ENCODE results near the gene PCAT6.
"Not testable (repeated sequence)": the region's sequence is repeated elsewhere in the genome, so short reads cannot be mapped to it uniquely, and the experiment has no call there.

The PCAT6 gene

GRCh38 chr1:202810615-202811295 lies at the start of gene PCAT6:
PCAT6 (plus strand) TSS chr1:202810954.
- DNase-seq: peak; percentile 87

GRCh38 chr1:202762019-202762418 lies 48.7 kb upstream of the PCAT6 start:
- DNase-seq: no peak

- DNase-seq: no peak
Observed at GRCh38 chr1:202765721-202766120, 45.0 kb upstream of the PCAT6 start.

GRCh38 chr1:202770135-202770534 lies 40.6 kb upstream of the PCAT6 start:
- no peak for DNase-seq

- no peak for DNase-seq
Observed at GRCh38 chr1:202781180-202781579, 29.6 kb upstream of the PCAT6 start.

DNA sequence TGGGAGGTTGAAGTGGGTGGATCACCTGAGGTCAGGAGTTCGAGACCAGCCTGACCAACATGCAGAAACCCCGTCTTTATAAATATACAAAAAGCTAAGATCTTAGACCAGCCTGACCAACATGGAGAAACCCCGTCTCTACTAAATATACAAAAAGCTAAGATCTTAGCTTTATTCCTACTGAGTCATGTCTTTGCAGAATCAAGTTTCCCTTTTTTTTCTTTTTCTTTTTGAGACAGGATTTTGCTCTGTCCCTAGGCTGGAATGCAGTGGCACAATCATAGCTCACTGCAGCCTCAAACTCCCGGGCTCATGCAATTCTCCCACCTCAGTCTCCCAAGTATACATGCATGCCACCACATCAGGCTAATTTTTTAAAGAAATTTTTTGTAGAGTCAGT lies 23.9 kb upstream of the PCAT6 start:
- DNase-seq: no peak

GRCh38 chr1:202788800-202789199 lies 22.0 kb upstream of the PCAT6 start:
- DNase-seq: no peak

GRCh38 chr1:202791077-202791747 lies 19.5 kb upstream of the PCAT6 start:
- DNase-seq: no peak

- no peak for DNase-seq
Observed at GRCh38 chr1:202794051-202794740, 16.6 kb upstream of the PCAT6 start.

DNA sequence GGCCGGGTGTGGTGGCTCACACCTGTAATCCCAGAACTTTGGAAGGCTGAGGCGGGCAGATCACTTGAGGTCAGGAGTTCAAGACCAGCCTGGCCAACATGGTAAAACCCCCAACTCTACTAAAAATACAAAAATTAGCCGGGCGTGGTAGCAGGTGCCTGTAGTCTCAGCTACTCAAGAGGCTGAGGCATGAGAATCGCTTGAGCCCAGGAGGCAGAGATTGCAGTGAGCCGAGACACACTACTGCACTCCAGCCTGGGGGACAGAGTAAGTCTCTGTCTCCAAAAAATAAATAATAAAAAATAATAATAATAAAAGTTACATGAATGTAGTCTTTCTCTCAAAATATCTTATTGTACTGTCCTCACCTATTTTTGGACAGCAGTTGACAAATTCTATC lies 15.8 kb upstream of the PCAT6 start:
- not testable (repeated sequence) for DNase-seq

DNA sequence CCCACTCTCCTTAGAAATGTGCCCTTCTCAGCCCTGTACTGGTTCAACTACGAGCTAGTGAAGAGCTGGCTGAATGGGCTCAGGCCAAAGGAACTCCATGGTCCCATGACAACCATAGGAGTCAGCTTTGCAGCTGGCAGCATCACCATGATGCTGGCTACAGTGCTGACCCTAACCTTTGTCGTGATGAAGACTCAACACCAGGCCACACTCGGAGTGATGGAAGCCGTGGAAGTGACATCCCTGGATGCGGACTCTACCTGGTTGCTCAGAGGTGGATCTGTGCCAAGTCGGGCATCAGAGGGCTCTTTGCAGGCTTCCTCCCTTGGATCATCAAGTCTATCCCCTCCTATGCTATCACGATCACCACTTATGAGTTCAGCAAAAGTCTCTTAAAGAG lies 14.1 kb upstream of the PCAT6 start:
- no peak for DNase-seq

DNA sequence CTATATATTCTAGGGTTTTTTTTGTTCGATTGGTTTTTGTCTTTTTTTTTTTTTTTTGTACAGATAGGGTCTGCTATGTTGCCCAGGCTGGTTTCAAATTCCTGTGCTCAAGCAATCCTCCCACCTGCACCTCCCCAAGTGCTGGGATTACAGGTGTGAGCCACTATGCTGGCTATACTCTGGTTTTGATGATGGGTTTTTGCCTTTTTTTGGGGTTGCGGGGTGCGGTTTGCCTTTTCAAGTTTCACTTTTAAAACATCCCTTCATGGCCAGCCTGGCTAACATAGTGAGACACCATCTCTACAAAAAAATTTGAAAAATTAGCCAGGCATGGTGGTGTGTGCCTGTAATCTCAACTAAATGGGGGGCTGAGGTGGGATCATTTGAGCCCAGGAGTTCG lies 12.5 kb upstream of the PCAT6 start:
- DNase-seq: no peak

- DNase-seq: no peak
Observed at GRCh38 chr1:202798792-202799331, 11.9 kb upstream of the PCAT6 start.

- no peak for DNase-seq
Observed at GRCh38 chr1:202800742-202801141, 10.0 kb upstream of the PCAT6 start.

DNA sequence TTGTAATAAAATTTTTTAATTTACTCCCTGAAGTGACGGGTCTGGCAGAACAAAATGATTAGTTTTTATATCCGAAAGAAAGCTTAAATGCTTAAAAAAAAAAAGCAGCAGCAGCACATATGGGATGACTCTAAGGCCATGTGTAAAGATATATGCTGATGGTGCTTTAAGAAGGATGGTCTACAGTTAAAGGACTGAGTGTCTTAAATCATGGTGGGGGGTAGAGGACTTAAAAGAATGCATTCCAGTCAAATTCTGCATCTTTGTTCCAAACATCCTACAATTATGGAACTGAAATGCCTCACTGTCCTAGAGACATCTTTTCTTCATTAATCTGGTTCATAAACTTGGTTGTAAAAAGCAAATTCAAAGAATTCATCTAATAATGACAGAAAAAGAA lies 9.6 kb upstream of the PCAT6 start:
- DNase-seq: no peak

- no peak for DNase-seq
Observed at GRCh38 chr1:202802034-202802433, 8.7 kb upstream of the PCAT6 start.

GRCh38 chr1:202802998-202803932 lies 7.5 kb upstream of the PCAT6 start:
- DNase-seq: no peak

GRCh38 chr1:202804126-202804525 lies 6.6 kb upstream of the PCAT6 start:
- DNase-seq: no peak

- peak; percentile 18 for DNase-seq
Observed at GRCh38 chr1:202805886-202806844, 4.6 kb upstream of the PCAT6 start.

DNA sequence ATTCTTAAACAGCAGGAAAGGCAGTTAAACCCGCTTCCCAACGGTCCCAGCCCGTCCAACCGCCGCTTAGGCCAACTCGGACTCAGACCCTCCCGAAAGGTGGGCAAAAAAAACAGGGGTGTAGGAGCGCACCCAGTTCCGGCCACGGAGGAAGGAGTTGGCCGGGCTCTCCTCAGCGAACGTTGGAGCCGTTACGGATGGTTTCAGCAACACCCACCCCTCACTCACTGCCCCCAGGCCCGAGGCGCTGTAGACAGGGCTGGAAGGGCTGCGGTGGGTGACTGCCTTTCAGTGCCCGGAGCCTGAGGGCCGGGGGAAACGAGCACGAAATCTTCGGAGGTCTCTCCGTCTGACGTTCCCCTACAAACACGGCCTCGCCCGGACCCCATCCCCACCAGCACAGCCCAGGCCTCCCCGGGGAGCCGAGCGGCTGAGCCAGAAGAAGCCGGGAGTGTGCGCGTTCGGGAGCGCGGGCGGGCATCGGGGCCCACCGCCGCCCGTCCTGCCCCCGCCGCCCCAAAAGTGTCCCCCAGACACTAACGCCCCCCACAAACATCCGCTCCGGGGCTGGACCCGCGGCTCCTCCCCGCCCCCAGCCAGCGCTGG lies 3.8 kb upstream of the PCAT6 start:
- peak; percentile 33 for DNase-seq

GRCh38 chr1:202807451-202807925 lies 3.3 kb upstream of the PCAT6 start:
- peak; percentile 55 for DNase-seq

Measured in activated naive CD4-positive, alpha-beta T cell treated with Interleukin-2 at 50 U/mL for 16 hours (primary cell).